ENCODE results near the gene OR4K1.
"Not testable (repeated sequence)": the region's sequence is repeated elsewhere in the genome, so short reads cannot be mapped to it uniquely, and the experiment has no call there.

The OR4K1 gene, protein sequence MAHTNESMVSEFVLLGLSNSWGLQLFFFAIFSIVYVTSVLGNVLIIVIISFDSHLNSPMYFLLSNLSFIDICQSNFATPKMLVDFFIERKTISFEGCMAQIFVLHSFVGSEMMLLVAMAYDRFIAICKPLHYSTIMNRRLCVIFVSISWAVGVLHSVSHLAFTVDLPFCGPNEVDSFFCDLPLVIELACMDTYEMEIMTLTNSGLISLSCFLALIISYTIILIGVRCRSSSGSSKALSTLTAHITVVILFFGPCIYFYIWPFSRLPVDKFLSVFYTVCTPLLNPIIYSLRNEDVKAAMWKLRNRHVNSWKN

GRCh38 chr14:19930617-19931016 lies at the start of gene OR4K1:
OR4K1 (plus strand) TSS chr14:19930917; CDS start chr14:19935667, 4,750 bp downstream.
- DNase-seq (ENCODE audit: low read depth, low spot score): no peak

GRCh38 chr14:19895282-19895681 lies 35.4 kb upstream of the OR4K1 start:
- no peak for DNase-seq (ENCODE audit: low read depth, low spot score)

DNA sequence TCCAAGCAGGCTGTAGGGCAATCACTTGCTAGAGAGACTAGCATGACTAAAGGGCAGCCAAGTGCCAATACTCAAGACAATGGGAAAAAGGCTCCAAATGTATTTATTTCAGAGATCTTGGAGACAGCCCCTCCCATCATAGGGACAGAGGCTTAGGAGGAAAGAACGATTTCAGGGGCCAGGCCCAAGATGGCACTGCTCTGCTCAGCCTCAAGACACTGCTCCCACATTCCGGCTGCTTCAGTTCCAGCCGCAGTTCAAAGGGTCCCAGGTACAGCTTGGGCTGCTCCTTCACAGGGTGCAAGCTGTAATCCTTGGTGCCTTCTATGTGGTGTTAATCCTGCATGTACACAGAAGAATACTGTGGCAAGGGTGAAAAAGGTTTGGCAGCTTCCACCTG lies 29.7 kb upstream of the OR4K1 start:
- no peak for DNase-seq (ENCODE audit: low read depth, low spot score)

DNA sequence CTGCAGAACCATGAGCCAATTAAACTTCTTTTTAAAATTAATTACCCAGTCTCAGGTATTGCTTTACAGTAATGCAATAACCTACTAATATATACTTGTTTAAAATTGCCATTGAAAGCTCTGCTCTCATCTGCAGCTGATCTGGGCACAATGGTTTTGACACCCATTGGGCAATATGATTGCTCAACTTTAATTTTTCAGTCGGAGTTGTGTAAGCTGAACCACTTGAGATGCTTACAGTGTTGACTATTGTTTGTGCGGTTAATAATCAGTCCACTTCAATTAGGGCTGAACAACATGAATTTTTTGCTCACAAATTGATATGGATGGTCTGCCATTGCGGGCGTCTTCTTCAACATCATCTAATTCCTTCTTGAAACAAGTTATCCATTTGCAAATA lies 28.3 kb upstream of the OR4K1 start:
- DNase-seq (ENCODE audit: low read depth, low spot score): no peak

DNA sequence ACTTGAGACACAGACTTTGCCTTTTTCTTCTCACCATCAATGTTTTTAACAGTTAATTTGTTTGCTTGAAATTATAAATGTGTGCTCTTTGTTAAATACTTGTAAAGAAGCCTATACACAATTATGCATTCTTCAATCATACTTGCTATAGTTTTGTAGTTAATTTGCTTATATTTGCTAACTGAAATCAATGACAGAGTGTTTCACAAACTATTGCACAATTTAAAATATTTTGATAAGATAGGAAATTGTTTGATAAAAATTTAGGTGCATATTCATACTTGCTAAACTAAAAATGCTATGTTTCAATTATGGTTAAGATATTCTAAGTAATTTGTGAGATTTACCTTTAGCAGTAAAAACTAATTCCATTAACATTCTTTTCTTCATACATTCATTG lies 24.1 kb upstream of the OR4K1 start:
- DNase-seq (ENCODE audit: low read depth, low spot score): no peak

GRCh38 chr14:19911114-19911513 lies 19.6 kb upstream of the OR4K1 start:
- DNase-seq (ENCODE audit: low read depth, low spot score): no peak

GRCh38 chr14:19917243-19917642 lies 13.5 kb upstream of the OR4K1 start:
- no peak for DNase-seq (ENCODE audit: low read depth, low spot score)

DNA sequence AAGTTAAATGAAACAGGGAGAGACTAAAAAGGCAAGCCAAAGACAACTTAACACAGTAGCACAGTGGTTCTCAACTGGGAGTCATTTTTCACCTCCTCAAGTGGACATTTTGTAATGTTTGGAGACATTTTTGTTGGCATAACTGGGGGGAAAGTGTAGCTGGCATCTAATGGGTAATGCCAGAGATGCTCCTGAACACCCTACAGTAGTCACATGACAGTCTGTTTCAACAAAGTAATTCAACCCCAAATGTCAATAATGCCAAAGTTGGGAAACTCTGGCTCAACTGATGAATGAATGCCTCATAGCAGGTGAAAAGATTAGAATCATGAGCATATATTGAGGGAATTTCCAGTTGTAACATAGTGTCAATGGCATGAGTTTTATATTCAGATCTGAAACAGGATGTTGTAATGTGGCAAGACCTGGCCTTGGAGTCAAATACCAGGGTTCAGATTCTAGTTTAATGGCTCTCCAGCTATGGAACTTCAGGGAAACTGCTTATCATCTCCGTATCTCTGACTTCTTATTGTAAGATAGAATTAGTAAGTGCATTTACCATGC lies 12.7 kb upstream of the OR4K1 start:
- no peak for DNase-seq (ENCODE audit: low read depth, low spot score)

DNA sequence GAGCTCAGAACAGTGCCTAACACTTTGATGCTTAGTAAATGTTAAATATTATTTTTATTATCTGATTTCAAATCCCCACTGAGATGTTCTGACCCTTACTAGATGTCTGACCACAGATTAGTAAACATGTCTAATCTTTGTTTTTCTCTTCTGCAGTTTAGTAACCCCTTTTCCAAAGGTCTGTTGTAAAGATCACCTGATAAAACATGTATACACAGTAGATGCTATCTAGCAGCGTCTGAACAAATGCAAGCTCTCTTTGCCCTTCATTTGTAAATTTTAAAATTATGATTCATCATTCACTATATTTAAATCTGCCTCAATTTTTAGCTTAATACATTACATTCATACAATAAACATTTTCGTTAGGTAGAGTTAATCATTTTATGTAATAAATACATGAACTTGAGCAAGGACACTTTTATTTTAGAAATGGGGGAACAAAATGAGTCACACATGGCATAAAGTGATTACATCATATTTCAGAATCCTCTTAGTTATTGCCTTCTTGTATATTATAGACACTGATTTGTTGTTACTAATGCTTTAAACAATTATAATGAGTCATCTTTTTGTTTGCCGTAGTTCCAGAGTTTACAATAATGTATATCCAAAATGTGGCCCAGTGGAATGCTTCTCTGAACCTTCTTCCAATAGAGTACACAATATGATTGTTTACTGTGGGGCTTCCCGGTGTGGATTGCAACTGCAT lies 12.0 kb upstream of the OR4K1 start:
- no peak for DNase-seq (ENCODE audit: low read depth, low spot score)

GRCh38 chr14:19920021-19920657 lies 10.6 kb upstream of the OR4K1 start, which contains the start of gene OR4K5:
OR4K5 (plus strand) TSS chr14:19920607; CDS start chr14:19920607, 0 bp downstream.
- DNase-seq (ENCODE audit: low read depth, low spot score): no peak

DNA sequence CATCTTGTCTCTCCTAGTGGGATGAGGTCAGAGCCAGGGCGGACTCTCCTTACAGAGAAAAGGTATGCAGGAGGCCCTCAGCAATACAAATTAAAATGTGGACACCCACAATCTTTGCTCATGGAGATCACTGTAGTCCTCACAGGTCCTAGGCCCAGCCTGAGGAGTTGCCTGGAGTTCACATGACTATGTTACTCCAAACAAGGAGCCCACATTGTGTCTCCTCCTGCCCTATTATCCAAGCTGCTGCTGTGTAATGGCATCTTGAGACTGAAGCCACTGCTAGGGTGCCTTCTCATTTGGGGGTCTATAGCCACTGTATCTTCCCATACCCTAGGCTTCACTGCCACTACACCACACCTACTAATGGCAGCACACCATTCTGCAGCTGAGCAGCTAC lies 11.0 kb downstream of the OR4K1 start:
- no peak for DNase-seq (ENCODE audit: low read depth, low spot score)

GRCh38 chr14:19947413-19948090 lies 16.8 kb downstream of the OR4K1 start:
- DNase-seq (ENCODE audit: low read depth, low spot score): no peak

DNA sequence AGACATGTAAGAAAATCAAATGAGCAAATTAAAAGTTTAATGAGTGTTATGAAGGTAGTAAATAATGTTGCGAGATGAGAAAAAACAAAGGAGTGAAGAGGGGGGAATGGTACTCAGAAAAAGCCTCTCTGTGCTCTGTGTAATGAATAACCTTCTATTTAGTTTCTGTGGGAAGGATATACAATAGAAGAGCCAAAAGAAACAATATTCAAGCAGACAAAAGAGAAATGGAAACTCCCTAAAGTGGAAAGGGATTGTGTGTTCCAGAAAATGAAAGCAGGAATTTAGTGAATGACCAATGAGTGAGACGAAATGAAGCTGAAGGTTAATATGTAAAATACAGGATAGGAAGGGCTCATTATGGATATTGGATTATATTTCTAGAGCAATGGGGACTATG lies 18.5 kb downstream of the OR4K1 start:
- no peak for DNase-seq (ENCODE audit: low read depth, low spot score)

- not testable (repeated sequence) for DNase-seq (ENCODE audit: low read depth, low spot score)
Observed at GRCh38 chr14:19969735-19970134, 39.0 kb downstream of the OR4K1 start.

DNA sequence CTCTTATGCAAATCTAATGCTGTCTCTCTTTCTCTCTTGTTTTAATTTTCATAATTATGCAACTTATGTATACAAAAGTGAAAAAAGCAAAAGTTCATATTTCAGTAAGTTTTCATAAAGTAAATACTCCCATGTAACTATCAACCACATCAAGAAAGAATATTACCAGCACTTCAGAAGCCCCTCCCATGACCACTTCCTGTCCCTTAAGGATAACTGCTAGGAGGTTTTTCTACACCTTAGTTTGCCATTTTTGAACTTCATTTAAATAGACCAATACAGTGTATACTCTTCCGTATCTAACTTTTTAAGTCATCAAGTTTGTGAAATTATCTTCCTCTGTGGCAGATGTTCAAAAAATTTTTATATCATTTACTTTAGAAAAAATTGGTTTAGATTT lies 44.1 kb downstream of the OR4K1 start:
- DNase-seq (ENCODE audit: low read depth, low spot score): no peak

GRCh38 chr14:19975291-19975690 lies 44.6 kb downstream of the OR4K1 start, which contains the start of gene OR4K15:
OR4K15 (plus strand) TSS chr14:19975591; CDS start chr14:19975591, 0 bp downstream.
- no peak for DNase-seq (ENCODE audit: low read depth, low spot score)

All from activated CD4-positive, CD25-positive, alpha-beta regulatory T cell treated with anti-CD3 and anti-CD28 coated beads, Interleukin-2, amount 50 U/mL, for 16 hours (primary cell).